Suprapubic skin (tissue), 4 donors: ENCODE data around the gene FMNL2. TPM values are rescaled to one million over a fixed set of nuclear protein-coding genes. Genes with fewer than 3 reads are reported as not detected.
A peak's percentile ranks its signal among the peaks of the same experiment; 100 is the strongest.

Source experiments
- DNase-seq, 2 donors: peaks; one replicate each; pipeline ENCODE4 v3.0.0-alpha.2; 2019; ENCODE audit warnings: low spot score in 2 of 2
- H3K27ac ChIP-seq: fragments of 200-600 bp; sonication (generic); one replicate; pipeline ENCODE4 v1.5.1; 2019
- H3K27me3 ChIP-seq: fragments of 200-600 bp; sonication (generic); one replicate; pipeline ENCODE4 v1.5.1; 2019
- H3K36me3 ChIP-seq: fragments of 200-600 bp; sonication (generic); one replicate; pipeline ENCODE4 v1.5.1; 2019
- H3K4me1 ChIP-seq: fragments of 200-600 bp; sonication (generic); one replicate; pipeline ENCODE4 v1.5.1; 2019
- H3K4me3 ChIP-seq: fragments of 200-600 bp; sonication (generic); one replicate; pipeline ENCODE4 v1.5.1; 2019; ENCODE audit warnings: mild to moderate bottlenecking
- H3K9me3 ChIP-seq: fragments of 200-600 bp; sonication (generic); one replicate; pipeline ENCODE4 v1.5.1; 2019
- EP300 ChIP-seq: sonication (generic); formaldehyde crosslinking; IDR thresholded peaks from one replicate; pipeline ENCODE4 v1.6.1; 2017; ENCODE audit warnings: antibody characterized with exemption
- POLR2A ChIP-seq, 2 donors: fragments of 450-650 bp; IDR thresholded peaks; one replicate each; pipeline ENCODE4 v1.6.1; 2017; ENCODE audit warnings: antibody characterized with exemption in 2 of 2, mild to moderate bottlenecking in 2 of 2, moderate library complexity in 2 of 2
- POLR2AphosphoS5 ChIP-seq, 3 donors: sonication (generic); formaldehyde crosslinking; IDR thresholded peaks; one replicate each; pipeline ENCODE4 v1.6.1; 2017; ENCODE audit warnings: antibody characterized with exemption in 3 of 3
- WGBS: methylation state at CpG from one replicate; pipeline ENCODE4 v1.1.5; 2018; 5-methylcytosine and 5-hydroxymethylcytosine counted together
- total RNA-seq, 4 donors: library from RNA; depleted of rRNA; stranded (reverse); fragments of >200 nt; gene quantifications; one replicate each; pipeline ENCODE4 v1.1.0, GENCODE V29; 2016
- TF ChIP-seq, protein P1 (sequence below), 2 donors: fragments of 200-600 bp in 1 of 2; fragments of 450-650 bp in 1 of 2; sonication (generic) in 1 of 2; IDR thresholded peaks; one replicate each; pipeline ENCODE4 v1.5.1; 2016 to 2019; ENCODE audit warnings: antibody characterized with exemption in 2 of 2, mild to moderate bottlenecking in 1 of 2, moderate library complexity in 1 of 2

FMNL2 gene
- total RNA-seq, 4 donors from 2014 or later = 15.4 to 18.1 (median 16.0) TPM

DNA sequence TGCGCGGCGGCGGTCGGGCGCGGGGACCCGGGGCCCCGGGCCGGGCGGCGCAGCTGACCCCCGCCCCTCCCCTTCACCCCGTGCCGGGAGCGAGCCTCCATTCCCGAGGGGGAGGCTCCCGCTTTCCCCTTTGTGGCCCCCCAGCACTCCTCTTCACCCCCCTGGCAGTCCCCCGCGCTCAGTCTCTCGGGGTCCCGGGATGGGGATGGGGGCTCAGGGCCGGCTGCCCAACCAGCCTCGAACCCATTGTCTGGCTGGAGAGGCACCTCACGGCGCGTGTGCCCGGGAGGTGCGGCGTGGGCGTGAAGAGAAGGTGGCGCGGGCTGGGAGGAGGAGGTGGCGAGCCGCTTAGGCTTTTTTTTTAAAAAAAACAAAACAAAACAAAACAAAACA lies 748 bp downstream of the FMNL2 start:
- H3K36me3 ChIP-seq = no peaks in the 10 kb centered on the region
- H3K4me1 ChIP-seq = peaks cover 25% of the 10 kb centered on the region

DNA sequence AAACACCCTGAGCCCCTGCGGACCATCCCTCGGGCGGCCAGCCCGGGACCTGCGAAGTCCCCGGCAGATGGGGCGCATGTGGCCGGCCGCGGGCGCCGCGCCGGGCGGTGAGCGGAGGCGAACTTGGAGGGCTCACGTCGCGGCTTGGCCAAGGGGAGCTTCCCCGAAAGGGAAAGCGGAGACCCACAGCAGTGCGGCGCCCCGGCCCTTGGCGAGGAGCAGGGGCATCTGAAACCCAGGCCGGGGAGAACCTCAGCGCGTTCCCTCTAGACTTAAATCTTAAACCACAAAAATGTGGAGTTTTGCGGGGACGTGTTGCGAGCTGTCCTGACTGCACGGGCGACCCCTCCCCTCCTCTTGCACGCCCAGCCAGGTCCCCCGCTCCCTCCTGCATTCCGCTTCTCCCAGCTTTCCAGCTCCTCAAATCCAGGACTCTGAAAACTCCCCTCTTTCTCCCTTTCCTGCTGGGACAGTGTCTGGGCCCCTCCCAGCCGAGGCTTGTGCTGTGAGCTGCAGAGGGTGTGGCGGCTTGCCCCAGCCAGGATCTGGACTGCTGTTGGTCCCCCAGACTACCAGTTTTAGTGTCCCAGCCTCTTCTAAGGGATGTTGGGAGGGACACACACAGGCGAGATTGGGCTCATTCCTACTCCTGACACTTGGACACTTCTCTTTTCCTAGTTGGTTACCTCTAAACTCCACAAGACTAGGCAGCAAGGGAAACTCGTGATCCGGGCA lies 1.3 kb downstream of the FMNL2 start:
- Histone ChIP-seq H3K36me3 (no peaks in the 10 kb centered on the region), H3K4me3 (peak overlapping the region; percentile 97), H3K27ac (peak overlapping the region; percentile 84), H3K9me3 (no peaks in the 10 kb centered on the region), H3K4me1 (peaks cover 25% of the 10 kb centered on the region), H3K27me3 (no peaks in the 10 kb centered on the region)
- 2% methylated on average over 38 of the region's 42 CpGs for WGBS
- TF ChIP-seq POLR2AphosphoS5 (IDR thresholded peaks at IDR 0.05) = no peak
- TF ChIP-seq POLR2A (IDR thresholded peaks at IDR 0.05) = no peak
- no peak for TF ChIP-seq EP300
- TF ChIP-seq, protein P1, sequence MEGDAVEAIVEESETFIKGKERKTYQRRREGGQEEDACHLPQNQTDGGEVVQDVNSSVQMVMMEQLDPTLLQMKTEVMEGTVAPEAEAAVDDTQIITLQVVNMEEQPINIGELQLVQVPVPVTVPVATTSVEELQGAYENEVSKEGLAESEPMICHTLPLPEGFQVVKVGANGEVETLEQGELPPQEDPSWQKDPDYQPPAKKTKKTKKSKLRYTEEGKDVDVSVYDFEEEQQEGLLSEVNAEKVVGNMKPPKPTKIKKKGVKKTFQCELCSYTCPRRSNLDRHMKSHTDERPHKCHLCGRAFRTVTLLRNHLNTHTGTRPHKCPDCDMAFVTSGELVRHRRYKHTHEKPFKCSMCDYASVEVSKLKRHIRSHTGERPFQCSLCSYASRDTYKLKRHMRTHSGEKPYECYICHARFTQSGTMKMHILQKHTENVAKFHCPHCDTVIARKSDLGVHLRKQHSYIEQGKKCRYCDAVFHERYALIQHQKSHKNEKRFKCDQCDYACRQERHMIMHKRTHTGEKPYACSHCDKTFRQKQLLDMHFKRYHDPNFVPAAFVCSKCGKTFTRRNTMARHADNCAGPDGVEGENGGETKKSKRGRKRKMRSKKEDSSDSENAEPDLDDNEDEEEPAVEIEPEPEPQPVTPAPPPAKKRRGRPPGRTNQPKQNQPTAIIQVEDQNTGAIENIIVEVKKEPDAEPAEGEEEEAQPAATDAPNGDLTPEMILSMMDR (IDR thresholded peaks at IDR 0.05) = no peak
- peak; percentile 71 to 82 for DNase-seq

More for the DNA sequence above, 748 bp downstream of the FMNL2 start:
- Histone ChIP-seq H3K27ac (peak overlapping the region; percentile 84), H3K27me3 (no peaks in the 10 kb centered on the region), H3K9me3 (no peaks in the 10 kb centered on the region), H3K4me3 (peak overlapping the region; percentile 97)
- TF ChIP-seq EP300 = no peak
- no peak for TF ChIP-seq POLR2A (IDR thresholded peaks at IDR 0.05)
- no peak for TF ChIP-seq POLR2AphosphoS5 (IDR thresholded peaks at IDR 0.05)
- TF ChIP-seq, protein P1 (IDR thresholded peaks at IDR 0.05) = no peak
- DNase-seq = no peak
- whole genome bisulfite sequencing = 0% methylated on average over 14 of the region's 35 CpGs

DNA sequence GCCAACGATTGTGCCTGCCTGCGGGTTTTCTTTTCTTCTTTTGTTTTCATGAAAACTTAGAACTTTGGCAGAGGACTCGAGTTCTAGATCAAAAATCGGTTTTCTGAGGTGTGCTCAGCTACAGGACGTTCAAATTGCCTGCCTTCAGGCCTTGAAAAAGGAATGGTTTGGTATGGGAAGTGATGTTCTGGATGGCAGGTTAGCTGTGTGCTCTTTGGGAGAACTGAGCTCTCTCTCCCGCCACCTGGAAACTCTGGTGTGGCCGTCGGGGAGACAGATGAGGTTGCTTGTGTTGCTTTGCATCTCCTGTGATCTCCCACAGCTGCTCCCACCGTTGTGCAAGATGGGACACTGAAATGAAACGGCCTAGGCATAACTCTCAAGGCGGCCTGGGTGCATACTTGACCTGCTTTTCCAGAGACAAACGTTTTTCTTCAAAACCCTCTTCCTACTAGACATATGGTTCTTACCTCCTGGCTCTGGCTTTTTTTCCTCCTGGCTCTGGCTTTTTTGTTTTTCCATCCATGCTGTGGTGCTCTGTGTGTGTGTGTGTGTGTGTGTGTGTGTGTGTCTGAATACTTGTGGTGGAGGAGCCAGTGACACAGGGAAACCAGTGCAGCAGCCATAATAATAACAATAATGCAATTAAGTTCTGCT lies 2.0 kb downstream of the FMNL2 start:
- Histone ChIP-seq H3K27ac (peak overlapping the region; percentile 84), H3K4me1 (peaks cover 25% of the 10 kb centered on the region), H3K4me3 (peak overlapping the region; percentile 97), H3K27me3 (no peaks in the 10 kb centered on the region), H3K36me3 (no peaks in the 10 kb centered on the region), H3K9me3 (no peaks in the 10 kb centered on the region)
- no peak for TF ChIP-seq EP300
- TF ChIP-seq POLR2A (IDR thresholded peaks at IDR 0.05) = no peak
- TF ChIP-seq, protein P1 (IDR thresholded peaks at IDR 0.05) = no peak
- TF ChIP-seq POLR2AphosphoS5 (IDR thresholded peaks at IDR 0.05) = no peak
- 27% methylated on average over 10 of the region's 12 CpGs for WGBS
- DNase-seq = peak; percentile 62 to 80

DNA sequence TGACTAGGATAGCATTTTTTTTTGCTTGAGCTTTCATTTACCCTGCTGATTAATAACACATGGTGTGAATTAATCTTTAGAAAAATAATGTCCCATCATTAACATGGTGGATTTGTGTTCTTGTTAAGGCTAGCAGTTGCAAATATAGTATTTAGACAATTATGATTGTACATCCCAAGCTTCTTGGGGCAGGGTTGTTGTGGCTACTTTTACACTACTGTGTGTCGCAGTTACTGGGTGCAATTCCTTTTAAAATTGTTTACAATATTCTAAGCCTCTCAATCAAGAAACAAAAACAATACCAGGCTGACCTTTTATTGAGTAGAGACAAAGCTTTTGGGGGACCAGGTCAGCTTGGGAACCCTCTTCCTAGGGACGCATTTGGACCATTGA lies 2.5 kb downstream of the FMNL2 start:
- DNase-seq = no peak
- 92% methylated on average over 2 of the region's 2 CpGs for WGBS
- Histone ChIP-seq H3K4me3 (peak overlapping the region; percentile 97), H3K9me3 (no peaks in the 10 kb centered on the region), H3K27me3 (no peaks in the 10 kb centered on the region), H3K4me1 (peaks cover 25% of the 10 kb centered on the region), H3K36me3 (no peaks in the 10 kb centered on the region), H3K27ac (peak overlapping the region; percentile 84)
- no peak for TF ChIP-seq EP300
- TF ChIP-seq POLR2A (IDR thresholded peaks at IDR 0.05) = no peak
- no peak for TF ChIP-seq POLR2AphosphoS5 (IDR thresholded peaks at IDR 0.05)
- TF ChIP-seq, protein P1 (IDR thresholded peaks at IDR 0.05) = no peak

DNA sequence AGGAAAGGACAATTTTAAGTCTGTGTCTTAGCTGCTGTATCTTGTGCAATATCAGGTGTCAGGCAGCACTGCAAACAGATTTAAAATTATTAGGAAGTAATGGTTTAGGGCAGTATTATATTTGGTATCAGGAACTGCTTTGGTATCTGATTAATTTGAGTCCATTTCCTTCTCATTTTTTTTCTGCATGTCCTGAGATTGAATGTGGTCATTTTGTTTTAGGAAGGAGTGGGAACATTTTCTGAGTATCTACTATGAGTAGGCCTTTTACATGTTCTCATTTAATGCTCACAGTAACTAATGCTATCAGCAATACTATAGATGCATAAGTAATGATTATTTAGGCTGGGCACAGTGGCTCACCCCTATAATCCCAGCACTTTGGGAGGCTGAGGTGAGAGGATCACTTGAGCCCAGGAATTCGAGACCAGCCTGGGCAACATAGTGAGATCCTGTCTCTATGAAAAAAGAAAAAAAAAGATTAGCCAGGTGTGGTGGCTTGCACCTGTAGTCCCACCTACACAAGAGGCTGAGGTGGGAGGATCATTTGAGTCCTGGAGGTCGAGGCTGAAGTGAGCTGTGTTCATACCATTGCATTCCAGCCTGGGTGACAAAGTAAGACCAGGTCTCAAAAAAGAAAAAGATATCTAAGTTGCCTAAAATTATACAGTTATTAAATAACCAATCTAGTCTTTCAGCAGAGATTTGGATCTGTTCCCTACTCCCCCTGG lies 4.7 kb downstream of the FMNL2 start:
- peaks cover 5% of the 10 kb centered on the region for H3K36me3 ChIP-seq
- no peaks in the 10 kb centered on the region for H3K9me3 ChIP-seq
- no peak for DNase-seq
- H3K27ac ChIP-seq = no peak overlapping the region
- peaks cover 16% of the 10 kb centered on the region for H3K4me1 ChIP-seq
- 96% methylated on average over 2 of the region's 2 CpGs for WGBS
- H3K27me3 ChIP-seq = no peaks in the 10 kb centered on the region
- no peak overlapping the region for H3K4me3 ChIP-seq
- TF ChIP-seq POLR2AphosphoS5 (IDR thresholded peaks at IDR 0.05) (no peak), EP300 (no peak), POLR2A (IDR thresholded peaks at IDR 0.05) (no peak)
- TF ChIP-seq, protein P1 (IDR thresholded peaks at IDR 0.05) = no peak
